DMS53 treated with DMSO at 0.1 percent for 48 hours (cell line): ENCODE data around the gene KIF5A.

ENCODE experiments used
- DNase-seq: peaks from one replicate; lab custom pipeline; 2025; ENCODE audit not compliant: unreplicated experiment; lab: John Stamatoyannopoulos, UW

KIF5A gene

DNA sequence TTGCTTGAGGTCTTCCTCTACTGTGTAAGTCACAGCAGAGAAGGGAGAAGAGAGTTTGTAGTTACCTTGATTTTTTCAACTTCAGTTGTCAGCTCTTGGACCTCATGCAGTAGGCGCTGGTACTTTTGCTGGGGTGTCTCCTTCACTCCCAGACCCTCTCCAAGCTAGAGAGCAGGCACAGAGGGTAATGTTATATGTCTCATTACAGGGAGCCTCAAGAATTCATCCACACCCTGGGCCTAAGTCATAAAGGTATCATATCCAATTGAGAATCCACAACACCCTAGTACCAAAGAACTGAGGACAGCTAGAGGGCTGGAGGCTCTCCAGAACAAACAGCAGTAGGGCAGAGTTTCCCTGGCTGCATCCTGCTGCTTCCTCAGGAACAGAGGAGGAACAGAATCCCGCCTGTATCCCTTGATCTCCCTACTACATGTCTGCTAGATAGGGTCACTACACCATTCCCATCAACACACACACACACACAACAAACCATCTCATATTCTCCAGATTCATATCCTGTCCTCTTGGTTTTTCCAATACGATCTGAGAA is 14.8 kb upstream of the KIF5A start:
- DNase-seq, result no peak

DNA sequence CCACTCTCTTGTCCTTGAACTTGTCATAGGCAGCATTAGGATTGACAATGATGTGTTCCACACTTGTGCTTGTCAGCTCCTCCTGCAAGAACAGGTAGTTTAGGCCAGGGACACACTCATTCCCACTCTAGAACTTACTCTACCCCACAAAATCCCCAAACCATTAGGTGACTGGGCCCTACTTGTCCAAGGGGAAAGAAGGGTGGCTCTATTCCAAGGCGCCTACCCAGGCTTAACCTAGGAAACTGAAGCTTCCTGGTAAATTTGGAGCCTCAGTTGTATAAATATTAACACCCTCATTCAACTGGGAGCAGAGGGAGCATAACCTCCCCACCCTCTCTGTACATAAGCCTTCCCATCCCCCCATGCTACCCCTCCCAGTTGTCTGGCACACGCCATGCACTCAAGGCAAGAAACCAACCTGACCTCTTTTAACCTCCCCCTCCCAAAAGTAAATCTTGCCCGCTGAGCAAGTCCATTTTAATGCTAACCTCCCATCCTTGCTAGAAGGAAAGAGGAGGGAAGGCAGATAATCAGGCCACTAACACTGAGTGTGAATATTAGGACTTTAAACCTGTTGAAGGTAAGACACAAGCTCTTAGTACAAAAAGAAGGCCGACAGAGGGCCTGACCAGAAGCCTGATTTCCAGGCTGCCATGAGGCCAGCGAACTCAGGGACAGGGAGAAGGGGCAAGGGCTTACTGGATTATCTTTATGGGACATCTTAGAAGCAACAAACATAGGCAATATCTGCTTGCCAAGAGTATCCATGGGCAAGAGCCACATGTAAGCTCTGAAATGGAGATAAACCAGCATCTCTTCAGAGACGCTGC is 13.9 kb upstream of the KIF5A start:
- DNase-seq, result no peak

DNA sequence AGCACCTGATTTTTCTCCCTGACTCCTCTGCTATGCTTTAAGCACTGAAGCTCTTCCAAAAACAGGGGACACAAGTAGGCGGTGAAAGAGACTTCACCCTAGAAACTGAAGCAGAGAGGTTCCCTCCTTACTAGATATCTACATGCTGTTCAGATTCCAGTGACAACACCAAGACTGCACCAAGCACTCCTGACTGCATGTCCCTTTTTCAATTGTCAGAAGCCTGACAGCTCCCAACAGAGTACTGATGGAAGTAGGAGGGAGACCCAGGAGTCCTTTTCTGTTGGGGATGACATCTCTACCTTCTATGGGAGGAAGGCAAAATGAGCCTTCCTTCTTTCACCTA is 13.3 kb upstream of the KIF5A start:
- DNase-seq, result no peak

DNA sequence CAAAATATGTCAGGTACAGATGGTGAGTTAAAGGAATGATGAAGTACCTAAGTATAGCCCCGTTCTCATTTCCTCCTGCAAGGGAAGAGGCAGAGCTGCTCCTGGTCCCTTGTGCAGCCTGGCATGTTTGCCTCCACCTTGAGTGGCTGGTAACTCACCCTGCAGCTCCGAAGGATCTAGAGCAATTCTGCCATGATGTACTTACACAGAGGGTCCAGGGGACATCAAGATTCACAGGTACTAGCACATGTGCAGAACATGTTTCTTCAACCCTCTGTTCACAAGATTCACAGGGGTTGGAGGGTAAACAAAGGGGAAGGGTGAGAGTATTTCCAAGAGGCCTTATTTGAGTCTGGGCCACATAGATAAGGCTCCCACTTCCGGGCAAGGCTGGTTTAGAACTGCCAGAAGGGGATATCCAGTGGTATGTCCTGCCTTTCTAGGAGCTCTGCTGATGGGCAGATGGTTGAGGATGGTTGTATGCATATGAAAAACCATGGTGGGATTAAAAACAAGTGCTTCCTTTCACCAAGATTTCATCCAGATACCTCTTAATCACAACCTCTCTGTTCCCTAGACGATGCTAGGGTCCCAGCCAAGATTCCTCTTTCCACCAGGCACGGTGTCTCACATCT is 10.6 kb upstream of the KIF5A start:
- no peak for DNase-seq

DNA sequence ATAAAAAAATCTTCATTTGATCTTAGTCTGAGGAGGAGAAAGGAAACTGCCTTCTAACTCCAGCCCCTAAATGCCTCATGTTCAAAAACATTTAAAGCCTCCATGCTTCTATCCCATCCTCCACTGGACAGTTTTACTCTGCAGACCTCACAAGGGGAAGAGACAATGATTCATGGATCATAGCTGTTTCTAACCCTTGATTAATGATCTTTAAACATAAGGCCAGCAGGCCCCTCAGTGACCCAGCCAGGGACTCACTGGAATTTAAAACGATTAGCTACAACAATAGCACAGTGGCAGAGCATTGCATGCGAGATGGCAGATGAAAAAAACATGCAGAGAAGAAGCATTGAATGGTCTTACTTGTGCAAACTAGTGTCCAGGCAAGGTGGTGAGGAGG is 8.8 kb upstream of the KIF5A start:
- DNase-seq, result no peak

DNA sequence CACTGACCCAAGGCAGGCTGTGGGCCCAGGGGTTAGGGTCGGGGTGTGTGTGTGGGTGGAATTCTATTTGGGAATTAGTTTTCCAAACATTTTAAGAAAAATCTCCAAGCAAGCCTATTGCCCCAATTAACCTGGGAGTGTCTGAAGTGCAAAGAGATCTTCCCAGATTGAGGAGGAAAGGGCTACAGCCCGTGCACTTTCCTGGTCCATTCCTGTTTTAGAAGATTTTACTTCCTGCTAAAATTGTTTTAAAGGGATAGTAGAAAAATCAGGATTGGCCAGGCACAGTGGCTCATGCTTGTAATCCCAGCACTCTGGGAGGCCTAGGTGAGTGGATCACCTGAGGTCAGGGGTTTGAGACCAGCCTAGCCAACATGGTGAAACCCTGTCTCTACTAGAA is 8.1 kb upstream of the KIF5A start:
- no peak for DNase-seq

DNA sequence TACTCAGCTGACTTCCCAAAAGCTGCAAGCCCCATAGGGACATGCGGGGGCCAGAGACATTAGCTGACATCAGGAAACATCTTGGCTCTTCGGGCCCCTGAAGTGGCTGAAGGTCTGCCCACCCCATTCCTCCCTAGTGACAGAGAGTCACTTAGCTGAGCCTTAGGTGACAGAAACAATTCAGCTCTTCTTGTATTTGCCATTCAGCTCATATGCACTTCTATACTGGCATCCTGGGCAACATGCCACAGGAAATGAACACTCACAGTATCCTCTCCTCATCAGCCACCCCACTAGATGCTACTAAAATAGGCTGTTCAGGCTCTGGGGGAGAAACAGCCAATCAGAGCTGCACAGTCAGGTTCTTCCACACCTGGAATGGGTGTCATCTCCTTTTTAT is 6.3 kb upstream of the KIF5A start:
- no peak for DNase-seq

DNA sequence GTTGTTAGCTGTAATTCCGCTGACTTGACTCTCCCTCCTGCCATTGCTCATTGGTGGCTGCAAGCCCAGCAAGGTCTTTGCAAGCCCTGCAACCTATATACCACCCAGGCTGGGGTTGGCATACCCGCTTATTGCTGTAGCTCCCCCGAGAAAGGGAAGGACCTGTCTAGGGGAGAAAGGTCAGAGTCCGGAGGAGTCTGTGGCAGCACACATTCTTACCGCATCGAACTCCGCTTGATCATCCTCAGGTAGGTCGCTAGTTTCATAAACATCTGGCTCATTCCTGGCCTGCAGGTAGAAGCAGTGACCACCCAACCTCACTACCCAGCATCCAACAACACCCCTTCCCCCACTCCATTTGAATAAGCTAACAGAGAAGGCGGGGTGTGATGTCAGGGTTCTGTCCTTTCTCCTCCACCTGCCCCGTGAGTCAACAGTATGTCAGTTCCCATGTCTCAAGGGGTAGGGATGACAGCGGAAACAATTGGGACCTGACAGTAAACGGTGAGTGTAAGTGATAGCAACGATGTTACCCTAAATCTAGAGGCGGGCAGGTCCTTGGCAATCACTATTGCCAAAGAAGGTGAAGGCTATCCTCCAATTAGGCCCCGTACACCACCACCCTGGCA is 3.9 kb upstream of the KIF5A start:
- peak; percentile 63 for DNase-seq

DNA sequence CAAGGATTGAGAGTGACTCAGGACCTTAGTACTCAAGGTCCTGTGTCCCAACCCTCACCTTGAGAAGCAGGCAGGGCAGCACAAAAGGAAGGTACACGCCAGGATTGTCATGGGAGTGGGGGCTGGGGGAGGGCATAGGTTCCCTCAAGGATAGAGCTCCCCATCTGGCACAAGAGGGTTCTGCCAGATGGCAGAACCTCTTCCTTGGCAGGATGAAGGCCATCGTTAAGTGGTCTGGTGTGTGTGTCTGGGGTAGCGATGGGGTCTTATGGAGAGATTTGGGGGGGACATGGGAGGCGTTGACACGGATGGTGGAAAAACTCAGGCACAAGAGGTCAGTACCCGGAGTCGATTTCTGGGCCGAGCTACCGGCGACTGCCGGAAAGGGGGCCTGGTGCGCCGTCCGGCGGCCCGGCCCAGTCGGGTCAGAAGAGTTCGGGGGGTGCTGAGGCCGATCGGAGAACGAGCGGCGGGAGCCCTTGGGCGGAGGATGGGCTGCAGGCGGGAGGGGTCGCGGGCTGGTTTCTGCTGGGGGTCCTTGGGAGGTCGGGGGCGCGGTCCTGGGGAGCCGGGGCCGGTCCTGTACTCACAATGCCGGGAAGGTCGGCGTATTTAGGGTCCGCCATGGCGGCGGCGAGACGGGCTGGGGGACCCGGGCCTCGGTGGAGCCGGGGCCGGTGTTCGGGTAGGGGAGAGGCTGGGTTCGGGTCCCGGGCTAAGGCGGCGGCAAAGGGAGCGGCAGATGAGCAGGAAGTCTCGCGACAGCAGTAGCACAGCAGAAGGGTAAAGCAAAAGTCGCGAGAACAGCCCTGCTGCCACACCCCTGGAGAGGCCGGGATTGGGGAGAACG is 3.2 kb upstream of the KIF5A start, which contains the start of gene DCTN2:
Gene DCTN2, minus strand, starts transcription at position 755 of the 850 bp plus-strand sequence. Its CDS starts 129 bp downstream, at position 626.
- peak; percentile 99 for DNase-seq

DNA sequence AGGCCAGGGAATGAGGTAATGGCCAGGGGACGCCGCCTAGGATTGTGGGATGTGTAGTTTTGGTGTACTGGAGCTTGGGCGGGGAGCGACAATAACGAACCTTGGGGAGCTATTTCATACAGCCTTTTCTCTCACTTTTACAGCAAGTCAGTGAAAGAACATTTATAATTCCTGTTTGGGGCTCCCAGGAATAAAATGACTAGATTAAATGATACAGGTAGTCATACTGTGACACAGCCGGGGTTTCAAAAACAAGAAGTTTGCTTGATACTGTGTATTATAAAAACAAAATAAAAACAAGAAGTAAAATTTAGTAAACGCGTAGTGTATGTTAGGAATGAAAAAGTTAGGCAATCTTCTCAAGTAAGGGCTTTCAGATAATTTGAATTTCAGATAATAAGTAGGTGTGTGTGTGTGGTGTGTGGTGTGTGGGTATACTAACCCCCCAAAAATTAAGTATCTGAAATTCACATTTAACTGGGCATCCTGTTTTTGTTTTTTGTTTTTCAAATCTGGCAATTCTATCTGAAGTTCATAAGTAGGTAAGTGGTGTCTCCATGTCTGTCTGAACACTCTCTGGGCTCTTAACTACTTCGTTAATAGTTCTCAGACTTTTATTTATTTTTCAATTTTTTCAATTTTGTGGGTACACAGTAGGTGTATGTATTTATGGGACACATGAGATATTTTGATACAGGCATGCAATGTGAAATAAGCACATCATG is 2.4 kb upstream of the KIF5A start:
- no peak for DNase-seq

DNA sequence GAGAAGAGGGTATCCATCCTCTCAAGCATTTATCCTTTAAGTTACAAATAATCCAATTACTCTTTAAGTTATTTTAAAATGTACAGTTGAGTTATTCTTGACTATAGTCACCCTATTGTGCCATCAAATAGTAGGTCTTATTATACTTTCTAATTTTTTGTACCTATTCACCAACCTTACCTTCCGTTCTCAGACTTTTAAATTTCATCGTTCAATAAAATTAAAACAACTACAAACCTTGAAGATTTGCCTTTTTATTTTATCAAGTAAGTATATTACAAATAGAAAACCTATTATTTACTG is 1.9 kb upstream of the KIF5A start:
- no peak for DNase-seq

DNA sequence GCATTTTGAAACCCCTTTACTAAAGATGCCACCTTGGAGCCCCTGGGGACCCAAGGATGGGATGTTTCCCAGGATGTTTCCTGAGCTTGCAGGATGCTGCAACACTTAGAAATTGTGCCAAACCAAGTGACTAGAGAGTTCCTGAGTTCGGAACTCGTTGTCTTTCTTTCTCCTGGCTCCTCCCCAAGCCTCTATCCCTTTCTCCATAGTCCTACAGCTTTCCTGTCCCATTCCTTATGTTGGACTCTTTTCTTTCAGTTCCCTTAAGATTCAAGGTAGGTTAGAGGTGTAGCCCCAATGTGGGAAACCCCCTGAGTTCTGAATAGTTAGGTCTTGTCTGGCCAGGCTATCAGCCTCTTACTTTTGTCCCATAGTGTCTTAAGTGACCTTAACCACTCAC is 1.4 kb upstream of the KIF5A start:
- DNase-seq, result no peak

DNA sequence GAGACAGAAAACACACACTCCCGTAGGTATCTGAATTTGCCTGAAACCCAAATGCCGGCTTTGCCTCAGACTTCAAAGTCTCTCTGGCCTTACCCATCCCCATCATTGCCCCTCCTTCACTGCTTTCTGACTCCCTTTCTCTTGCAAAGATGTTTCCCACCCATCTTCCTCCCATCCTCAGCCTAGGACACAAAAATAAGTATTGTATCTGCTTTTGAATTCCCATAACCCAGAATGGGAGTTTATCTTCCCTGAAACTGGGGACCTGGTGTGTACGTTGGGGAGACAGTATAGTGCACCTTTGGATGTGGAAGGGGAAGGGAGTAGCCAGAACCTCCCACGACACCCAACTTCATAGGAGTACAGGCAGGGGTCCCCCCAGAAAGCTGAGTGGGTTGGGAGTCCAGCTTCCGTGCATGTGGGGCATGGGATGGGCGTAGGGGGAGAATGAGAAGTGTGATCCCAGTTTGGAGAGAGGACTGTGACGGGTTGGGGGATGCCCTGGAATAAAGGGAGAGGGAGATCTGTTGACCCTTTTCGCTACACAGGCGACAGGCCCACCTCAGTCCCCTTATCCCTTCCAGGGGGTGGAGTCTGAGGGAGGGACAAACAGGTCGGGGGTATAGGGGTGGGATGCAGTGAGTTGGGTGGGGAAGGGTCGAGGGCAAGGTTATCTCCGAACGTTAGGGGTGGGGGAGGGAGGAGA is 488 bp upstream of the KIF5A start:
- no peak for DNase-seq

DNA sequence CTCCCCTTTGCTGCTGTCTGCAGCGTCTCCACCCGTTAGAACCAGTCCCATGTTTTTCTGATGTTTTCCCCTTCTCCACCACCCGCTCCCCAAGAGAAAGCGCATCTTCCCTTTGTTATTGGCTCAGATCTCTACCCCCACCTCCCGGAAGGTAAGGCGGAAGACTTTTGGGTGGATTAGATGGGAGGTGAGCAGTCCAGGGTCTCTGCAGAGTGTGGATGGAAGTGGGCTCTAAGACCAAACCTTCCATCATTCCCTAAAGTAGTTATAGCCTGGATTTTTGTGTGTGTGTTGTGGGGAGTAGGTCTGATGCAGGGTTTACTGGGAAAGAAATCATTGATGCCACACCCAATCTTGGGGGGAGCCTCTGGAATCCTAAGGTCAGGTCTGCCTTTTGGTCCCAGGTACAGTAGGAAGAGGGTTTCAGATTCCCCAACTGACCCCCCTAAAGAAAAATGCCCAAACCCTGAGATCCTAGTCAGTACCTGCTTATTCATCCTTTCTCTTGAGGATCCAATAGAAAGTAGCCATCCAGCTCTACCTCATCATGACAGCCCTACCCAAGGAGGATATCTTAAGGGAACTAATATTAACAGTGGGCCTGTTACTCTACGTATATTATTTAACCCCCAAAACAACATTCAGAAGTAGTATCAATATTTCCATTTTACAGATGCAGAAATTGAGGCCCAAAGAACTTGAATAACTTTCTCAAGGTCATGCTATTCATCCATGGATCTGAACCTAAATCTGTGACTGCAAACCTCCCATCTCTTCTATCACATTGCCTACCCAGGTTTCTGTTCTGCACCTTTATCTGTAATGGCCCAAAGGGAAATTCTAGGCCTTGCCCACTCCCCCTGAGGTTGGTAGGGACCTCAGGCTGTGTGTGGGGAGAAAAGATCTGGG is 1.1 kb downstream of the KIF5A start:
- DNase-seq, result no peak

DNA sequence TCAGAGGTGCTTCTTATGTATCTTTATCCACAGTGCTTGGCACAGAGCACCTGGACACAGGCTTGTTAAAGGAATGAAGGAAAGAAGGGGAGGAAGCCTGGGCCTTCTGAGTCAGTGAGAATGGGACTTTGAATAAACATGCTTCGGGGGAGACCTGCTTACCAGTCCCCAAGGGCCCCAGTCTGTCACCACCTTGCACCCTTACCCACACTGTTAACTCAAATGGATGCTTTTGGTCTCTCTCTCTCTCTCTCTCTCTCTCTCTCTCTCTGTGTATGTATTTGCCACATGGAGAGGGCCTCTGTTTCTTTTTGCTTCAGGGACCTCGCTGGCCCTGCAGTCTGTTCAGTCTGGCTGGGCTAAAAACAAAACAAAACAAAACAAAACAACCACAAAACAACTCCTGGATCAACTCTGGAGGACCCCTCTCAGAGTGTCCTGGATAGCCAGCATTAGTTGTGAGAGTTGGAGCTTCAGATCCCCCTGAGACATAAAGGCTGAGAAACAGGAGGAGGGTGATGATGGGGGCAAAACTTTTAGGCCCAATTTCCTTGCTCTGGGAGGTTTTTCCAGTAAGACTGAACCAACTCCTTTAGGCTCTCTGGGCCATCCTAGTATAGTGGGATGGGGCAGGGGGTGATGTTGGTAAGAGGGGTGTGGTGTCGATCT is 1.9 kb downstream of the KIF5A start:
- DNase-seq, result no peak

DNA sequence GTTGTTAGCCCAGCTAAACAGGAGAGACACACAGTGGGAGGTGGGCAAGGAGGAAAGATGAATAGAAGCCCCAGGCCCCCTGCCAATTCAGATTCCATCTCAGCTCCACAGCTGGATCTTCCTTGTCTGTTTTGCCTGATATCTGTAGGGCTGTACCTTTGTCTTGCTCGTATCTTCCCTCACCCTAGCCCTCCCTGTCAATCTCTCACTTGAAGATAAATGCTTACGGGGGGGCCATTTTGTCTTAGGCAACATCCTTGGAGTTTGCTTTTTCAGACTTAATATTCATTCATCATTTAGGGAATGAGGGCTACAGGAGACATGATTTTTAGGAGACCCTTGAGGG is 2.4 kb downstream of the KIF5A start:
- DNase-seq, result no peak

DNA sequence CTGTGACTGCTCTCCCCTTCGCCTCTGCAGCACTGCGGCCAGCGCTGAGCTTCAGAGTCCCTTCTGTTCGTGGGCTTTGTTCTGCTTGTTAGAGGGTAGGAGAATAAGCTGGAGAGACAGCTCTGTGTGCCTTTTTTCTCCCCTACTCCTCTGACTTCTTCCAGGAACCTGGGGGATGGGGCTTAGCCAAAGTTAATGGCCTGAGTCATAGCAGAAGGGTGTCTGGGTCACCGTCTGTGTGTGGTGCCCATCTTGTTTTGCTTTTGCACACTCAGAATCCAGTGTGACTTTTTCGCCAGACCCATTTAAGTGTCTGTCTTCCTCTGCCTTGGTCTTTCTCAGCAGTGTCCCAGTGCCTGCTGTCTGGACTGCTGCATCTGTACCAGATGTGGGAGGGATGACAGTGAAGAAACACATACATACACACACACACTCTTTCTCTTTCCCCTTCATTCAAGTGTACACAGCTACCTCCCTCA is 3.0 kb downstream of the KIF5A start:
- no peak for DNase-seq
